ENCODE measurements around the gene DCP1A. TPM values are rescaled to one million over a fixed set of nuclear protein-coding genes. Genes with fewer than 3 reads are reported as not detected.
A peak's percentile ranks its signal among the peaks of the same experiment; 100 is the strongest.
"Not testable (repeated sequence)": the region's sequence is repeated elsewhere in the genome, so short reads cannot be mapped to it uniquely, and the experiment has no call there.

The DCP1A gene
- total RNA-seq, 1 experiment from 2014 or later, result 13.8 TPM

GRCh38 chr3:53328746-53329145, 18.6 kb downstream of the DCP1A start:
- DNase-seq (ENCODE audit: low spot score), result no peak

GRCh38 chr3:53327986-53328385, 19.4 kb downstream of the DCP1A start:
- DNase-seq (ENCODE audit: low spot score), result not testable (repeated sequence)

- no peak for DNase-seq (ENCODE audit: low spot score)
These were observed 23.2 kb downstream of the DCP1A start for GRCh38 chr3:53324105-53324504.

GRCh38 chr3:53320697-53321096, 26.6 kb downstream of the DCP1A start:
- DNase-seq (ENCODE audit: low spot score), result no peak

GRCh38 chr3:53318522-53318921, 28.8 kb downstream of the DCP1A start:
- no peak for DNase-seq (ENCODE audit: low spot score)

- DNase-seq (ENCODE audit: low spot score), result no peak
These were observed 34.5 kb downstream of the DCP1A start for GRCh38 chr3:53312832-53313231.

GRCh38 chr3:53311882-53312281, 35.5 kb downstream of the DCP1A start:
- no peak for DNase-seq (ENCODE audit: low spot score)

- DNase-seq (ENCODE audit: low spot score), result no peak
These were observed 43.4 kb downstream of the DCP1A start for GRCh38 chr3:53303957-53304356.

GRCh38 chr3:53303549-53303948, 43.8 kb downstream of the DCP1A start:
- no peak for DNase-seq (ENCODE audit: low spot score)

- no peak for DNase-seq (ENCODE audit: low spot score)
These were observed 46.5 kb downstream of the DCP1A start for GRCh38 chr3:53300826-53301225.

GRCh38 chr3:53299611-53300023, 47.7 kb downstream of the DCP1A start:
- peak; percentile 36 for DNase-seq (ENCODE audit: low spot score)

GRCh38 chr3:53295410-53295809, 51.9 kb downstream of the DCP1A start:
- no peak for DNase-seq (ENCODE audit: low spot score)

GRCh38 chr3:53293867-53294266, 53.5 kb downstream of the DCP1A start:
- DNase-seq (ENCODE audit: low spot score), result no peak

GRCh38 chr3:53288214-53288613, 59.1 kb downstream of the DCP1A start:
- no peak for DNase-seq (ENCODE audit: low spot score)

- no peak for DNase-seq (ENCODE audit: low spot score)
These were observed 60.2 kb downstream of the DCP1A start for GRCh38 chr3:53287131-53287629.

- no peak for DNase-seq (ENCODE audit: low spot score)
These were observed 60.6 kb downstream of the DCP1A start for GRCh38 chr3:53286727-53287126.

GRCh38 chr3:53282581-53282980, 64.8 kb downstream of the DCP1A start:
- no peak for DNase-seq (ENCODE audit: low spot score)

GRCh38 chr3:53278667-53279066, 68.7 kb downstream of the DCP1A start:
- no peak for DNase-seq (ENCODE audit: low spot score)

- DNase-seq (ENCODE audit: low spot score), result no peak
These were observed 72.3 kb downstream of the DCP1A start for GRCh38 chr3:53274938-53275605.

- no peak for DNase-seq (ENCODE audit: low spot score)
These were observed 74.1 kb downstream of the DCP1A start for GRCh38 chr3:53273146-53273670.

- DNase-seq (ENCODE audit: low spot score), result peak; percentile 99
These were observed 77.2 kb downstream of the DCP1A start for GRCh38 chr3:53269888-53270880.

- not testable (repeated sequence) for DNase-seq (ENCODE audit: low spot score)
These were observed 78.2 kb downstream of the DCP1A start for GRCh38 chr3:53269193-53269592.

Measured in A172 (cell line).